Astrocyte of the cerebellum (primary cell): Measurements from ENCODE around the gene RBFOX1.

Experiments
- DNase-seq: peaks from one replicate; pipeline ENCODE4 v3.0.0-alpha.2; 2011; ENCODE audit warnings: low read depth
- H3K4me3 ChIP-seq: 2 replicates; pipeline ENCODE4 v1.5.1; 2011; ENCODE audit warnings: mild to moderate bottlenecking, low read depth, low read length, moderate library complexity
- in situ Hi-C: cut with HindIII; loops from 2 replicates; pipeline ENCODE4 v1.10.0; 2017; ENCODE audit warnings: low sequenced_read_pairs
- TF ChIP-seq, protein P1 (sequence below): IDR thresholded peaks from 2 replicates; pipeline ENCODE4 v1.5.1; 2012; ENCODE audit warnings: low read length, low read depth, moderate library complexity, mild to moderate bottlenecking; ENCODE audit errors: missing control alignments

Gene RBFOX1

DNA sequence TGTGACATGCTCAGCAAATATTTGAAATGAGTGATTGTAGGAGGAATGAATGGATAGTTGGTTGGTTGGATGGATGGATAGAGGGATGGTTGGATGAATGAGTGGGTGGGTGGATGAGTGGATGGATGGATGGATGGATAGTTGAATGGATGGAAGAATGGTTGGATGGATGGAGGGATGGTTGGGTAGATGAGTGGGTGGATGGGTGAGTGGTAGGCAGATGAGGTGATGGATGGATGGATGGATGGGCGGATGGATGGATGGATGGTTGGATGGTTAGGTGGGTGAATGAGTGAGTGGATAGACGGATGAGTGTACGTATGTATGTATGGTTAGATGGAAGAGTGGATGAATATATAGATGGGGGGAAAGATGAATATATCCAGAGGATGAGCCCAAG lies 137.7 kb downstream of the RBFOX1 start:
- DNase-seq = no peak
- TF ChIP-seq, protein P1, sequence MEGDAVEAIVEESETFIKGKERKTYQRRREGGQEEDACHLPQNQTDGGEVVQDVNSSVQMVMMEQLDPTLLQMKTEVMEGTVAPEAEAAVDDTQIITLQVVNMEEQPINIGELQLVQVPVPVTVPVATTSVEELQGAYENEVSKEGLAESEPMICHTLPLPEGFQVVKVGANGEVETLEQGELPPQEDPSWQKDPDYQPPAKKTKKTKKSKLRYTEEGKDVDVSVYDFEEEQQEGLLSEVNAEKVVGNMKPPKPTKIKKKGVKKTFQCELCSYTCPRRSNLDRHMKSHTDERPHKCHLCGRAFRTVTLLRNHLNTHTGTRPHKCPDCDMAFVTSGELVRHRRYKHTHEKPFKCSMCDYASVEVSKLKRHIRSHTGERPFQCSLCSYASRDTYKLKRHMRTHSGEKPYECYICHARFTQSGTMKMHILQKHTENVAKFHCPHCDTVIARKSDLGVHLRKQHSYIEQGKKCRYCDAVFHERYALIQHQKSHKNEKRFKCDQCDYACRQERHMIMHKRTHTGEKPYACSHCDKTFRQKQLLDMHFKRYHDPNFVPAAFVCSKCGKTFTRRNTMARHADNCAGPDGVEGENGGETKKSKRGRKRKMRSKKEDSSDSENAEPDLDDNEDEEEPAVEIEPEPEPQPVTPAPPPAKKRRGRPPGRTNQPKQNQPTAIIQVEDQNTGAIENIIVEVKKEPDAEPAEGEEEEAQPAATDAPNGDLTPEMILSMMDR = no peak
- H3K4me3 ChIP-seq = no peak overlapping the region
- in situ Hi-C loops = no loop called here

DNA sequence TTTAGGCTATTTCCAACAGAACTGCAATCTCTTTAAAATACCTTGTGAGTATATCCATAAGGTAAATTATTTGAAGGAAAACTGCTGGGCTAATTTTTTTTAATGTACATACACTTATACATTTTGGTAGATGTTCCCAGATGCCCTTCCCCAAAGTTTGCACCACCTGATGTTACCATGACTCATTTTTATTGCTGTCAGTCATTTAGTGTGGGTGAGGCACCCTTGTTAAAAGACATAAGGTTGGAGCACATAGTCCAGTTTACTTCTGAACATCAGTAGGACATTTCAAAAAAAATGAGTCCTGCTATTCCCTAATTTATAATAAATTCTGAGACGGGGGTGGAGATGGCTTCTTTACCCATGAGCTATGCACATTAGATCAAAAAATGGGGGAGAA lies 138.6 kb downstream of the RBFOX1 start:
- in situ Hi-C loops = no loop called here
- H3K4me3 ChIP-seq = no peak overlapping the region
- DNase-seq = no peak
- TF ChIP-seq, protein P1 = no peak

DNA sequence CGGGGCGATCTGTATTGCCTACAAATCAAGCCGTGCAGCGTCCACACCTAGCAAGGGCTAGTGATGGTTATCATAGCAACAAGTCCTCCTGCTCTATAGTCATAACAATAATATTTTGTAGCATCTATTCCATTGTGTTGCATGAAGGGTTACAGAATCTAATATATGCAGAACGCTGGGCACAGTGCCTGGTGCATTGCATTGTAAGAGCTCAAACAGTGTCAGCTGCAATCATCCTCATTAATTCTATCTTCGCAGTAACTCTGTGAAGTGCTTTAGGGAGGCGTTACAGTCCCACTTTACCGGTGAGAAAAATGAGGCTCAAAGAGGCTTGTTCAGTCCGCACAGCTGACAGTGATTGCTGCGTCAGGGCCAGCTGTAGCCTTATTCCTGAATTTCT lies 149.4 kb downstream of the RBFOX1 start:
- in situ Hi-C loops = no loop called here
- DNase-seq = no peak
- no peak overlapping the region for H3K4me3 ChIP-seq
- TF ChIP-seq, protein P1 = no peak

DNA sequence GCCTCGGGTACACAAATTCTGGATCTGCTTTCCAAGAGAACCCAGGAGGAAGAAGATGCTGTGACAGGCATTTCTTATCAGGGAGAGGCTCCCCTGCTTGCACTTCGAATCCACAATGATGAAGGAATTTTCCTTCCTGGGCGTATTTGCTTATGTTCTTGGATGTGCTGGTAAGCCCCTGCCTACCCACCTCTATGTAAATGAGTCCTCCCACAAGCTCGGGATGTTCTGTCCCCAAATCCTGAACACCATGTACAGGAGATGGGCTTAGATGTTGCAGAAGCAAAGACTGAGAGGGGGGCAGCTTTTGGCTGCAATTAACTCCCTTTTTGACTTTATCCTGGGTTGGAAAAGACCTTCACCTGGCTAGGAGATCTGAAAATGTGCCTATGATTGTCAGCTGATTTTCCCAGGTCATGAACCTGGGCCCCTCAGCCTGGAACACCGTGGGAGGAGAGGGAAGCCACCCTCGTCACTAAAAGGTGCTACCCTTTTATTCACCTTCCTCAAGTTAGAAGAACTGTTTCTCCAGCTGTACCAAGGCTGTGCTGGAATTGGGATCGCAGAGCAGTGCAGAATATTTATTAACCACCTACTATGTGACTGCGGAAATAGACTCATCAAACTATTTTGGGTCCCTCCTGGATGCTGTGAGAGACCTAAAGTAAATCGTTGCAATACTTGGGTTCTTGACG lies 150.1 kb downstream of the RBFOX1 start:
- H3K4me3 ChIP-seq = no peak overlapping the region
- no peak for DNase-seq
- in situ Hi-C loops = no loop called here
- TF ChIP-seq, protein P1 = no peak

DNA sequence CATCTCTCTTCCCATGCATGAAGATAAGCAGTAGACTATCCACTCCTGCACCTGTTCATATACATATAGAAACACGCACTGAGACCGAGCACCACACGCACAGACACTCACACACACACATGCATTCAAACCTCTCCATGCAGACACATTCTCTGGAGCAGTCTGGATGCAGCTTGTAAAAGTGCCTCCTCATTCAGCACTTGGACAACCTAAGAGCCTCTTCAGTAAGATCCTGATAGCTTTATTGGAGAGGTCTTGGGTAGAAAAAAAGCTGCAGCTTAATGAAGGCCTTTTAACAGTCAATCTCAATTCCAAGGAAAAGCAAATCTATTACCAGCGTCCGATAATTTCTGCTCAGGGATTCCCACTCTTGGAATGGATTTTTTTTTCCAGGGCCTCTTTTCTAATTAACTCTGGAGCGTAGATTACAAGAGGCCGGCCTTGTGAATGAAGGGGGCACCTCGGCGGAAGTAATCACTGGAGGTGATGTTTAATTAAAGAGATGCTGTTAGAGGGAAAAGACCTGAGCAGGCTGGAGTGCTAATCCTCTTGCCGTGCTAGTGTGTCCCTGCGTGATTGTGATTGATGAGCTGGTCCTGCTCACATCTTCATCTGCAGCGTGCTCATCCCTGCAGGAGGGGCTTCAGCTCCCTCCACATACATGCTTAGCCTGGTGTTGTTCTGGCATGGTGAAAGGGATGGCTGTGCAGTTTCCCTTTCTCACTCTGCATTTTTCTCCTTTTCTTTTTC lies 155.1 kb downstream of the RBFOX1 start:
- DNase-seq = no peak
- in situ Hi-C loops = no loop called here
- H3K4me3 ChIP-seq = no peak overlapping the region
- TF ChIP-seq, protein P1 = no peak

DNA sequence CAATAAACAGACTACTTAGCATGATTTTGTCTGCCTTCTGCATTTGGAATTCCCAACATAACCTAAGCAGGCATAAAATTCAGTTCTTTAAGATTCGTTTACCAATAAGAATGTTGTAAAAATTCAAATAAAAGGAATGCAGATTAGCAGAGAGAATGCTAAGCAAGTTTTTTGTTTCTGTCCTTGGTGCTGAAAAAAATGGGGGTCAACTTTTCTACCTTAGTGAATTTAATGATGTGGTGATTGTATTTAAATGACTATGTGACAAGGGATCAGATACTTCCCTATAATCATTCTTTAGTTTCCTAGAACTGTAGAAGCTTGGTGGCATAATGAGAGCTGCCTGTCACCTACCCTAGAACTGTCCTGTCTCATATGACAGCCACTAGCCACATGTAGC lies 159.5 kb downstream of the RBFOX1 start:
- in situ Hi-C loops = no loop called here
- DNase-seq = no peak
- TF ChIP-seq, protein P1 = no peak
- no peak overlapping the region for H3K4me3 ChIP-seq
